ENCODE results near the gene POLE2. TPM values are rescaled to one million over a fixed set of nuclear protein-coding genes. Genes with fewer than 3 reads are reported as not detected.

POLE2 gene
- total and polyA plus RNA-seq, 2 of the 13 experiments (the other 11 are each of a cell fraction or from before 2014, with no cell fraction given), result 16.6 to 37.0 TPM

DNA sequence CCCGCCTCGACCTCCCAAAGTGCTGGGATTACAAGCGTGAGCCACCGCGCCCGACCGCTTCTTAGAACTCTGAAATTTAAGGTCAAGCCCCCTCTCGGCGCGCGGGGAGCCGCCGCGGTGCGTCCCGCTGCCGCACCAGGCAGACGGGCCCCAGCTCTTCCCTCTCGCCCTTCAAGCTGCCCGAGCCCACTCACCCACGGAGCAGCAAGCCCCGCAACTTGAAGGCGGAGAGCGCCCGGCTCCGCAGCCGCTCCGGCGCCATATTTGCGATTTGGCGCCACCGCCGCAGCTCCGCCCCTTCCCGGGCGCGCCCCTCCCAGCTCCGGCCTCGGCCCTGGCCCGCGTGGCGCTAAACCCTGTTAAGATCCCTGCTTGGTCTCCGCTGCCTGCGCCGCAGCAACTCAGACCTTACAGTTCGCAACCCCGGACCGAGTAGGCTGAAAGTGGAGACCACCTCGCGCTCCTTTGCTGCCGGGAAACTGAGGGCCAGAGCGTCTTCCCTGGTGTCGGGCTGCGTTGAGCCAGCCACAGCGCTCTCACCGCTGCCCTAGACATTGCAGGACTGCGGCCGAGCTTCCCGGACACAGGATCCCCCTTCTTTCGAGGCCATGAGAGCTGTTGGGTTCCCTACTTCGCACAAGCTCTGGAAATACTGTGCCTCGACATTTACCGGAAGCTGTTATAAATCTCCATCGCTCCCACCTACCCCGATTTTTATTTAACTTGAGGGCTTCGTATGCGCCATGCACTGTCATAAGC is at the start of gene POLE2 (continued):
- TF ChIP-seq TMF1 (CRISPR knock-in tag; IDR thresholded peaks at IDR 0.05; ENCODE audit: low read depth) (peak; percentile 66; the same call in 1 of the 2 replicates), RAD21 (CRISPR knock-in tag; IDR thresholded peaks at IDR 0.05) (no peak; the same call in 1 of the 2 replicates), ZNF775 (CRISPR knock-in tag; IDR thresholded peaks at IDR 0.05; ENCODE audit: borderline replicate concordance) (no peak), HMG20A (CRISPR knock-in tag; IDR thresholded peaks at IDR 0.05; ENCODE audit: borderline replicate concordance) (no peak), NPAS2 (CRISPR knock-in tag; IDR thresholded peaks at IDR 0.05; ENCODE audit: borderline replicate concordance) (no peak), ZNF672 (CRISPR knock-in tag; IDR thresholded peaks at IDR 0.05) (no peak), ZNF432 (CRISPR knock-in tag; IDR thresholded peaks at IDR 0.05; ENCODE audit: borderline replicate concordance) (no peak), EHMT2 (IDR thresholded peaks at IDR 0.05; ENCODE audit: borderline replicate concordance, low read depth, low read length) (no peak), NBN (conservative IDR thresholded peaks at IDR 0.05) (no peak), CAMTA2 (CRISPR knock-in tag; IDR thresholded peaks at IDR 0.05; ENCODE audit: borderline replicate concordance) (no peak), ZSCAN30 (CRISPR knock-in tag; IDR thresholded peaks at IDR 0.05) (no peak), ZNF788 (CRISPR knock-in tag; IDR thresholded peaks at IDR 0.05; ENCODE audit: borderline replicate concordance) (peak; percentile 39; the same call in 1 of the 2 replicates), ZFP90 (CRISPR knock-in tag; IDR thresholded peaks at IDR 0.05; ENCODE audit: borderline replicate concordance) (no peak), RFX5 (IDR thresholded peaks at IDR 0.05; ENCODE audit: low read depth, low read length) (no peak), HIVEP1 (CRISPR knock-in tag; IDR thresholded peaks at IDR 0.05) (peak; percentile 45; the same call in 1 of the 2 replicates), NFE2L2 (IDR thresholded peaks at IDR 0.05; ENCODE audit: low read length) (no peak), ZMYM2 (CRISPR knock-in tag; IDR thresholded peaks at IDR 0.05) (no peak), HHEX (CRISPR knock-in tag; IDR thresholded peaks at IDR 0.05) (no peak), CEBPG (CRISPR knock-in tag; IDR thresholded peaks at IDR 0.05) (0 out of 2 replicates have a peak, but pooled peaks have one; percentile 4), KLF15 (CRISPR knock-in tag; IDR thresholded peaks at IDR 0.05; ENCODE audit: borderline replicate concordance) (no peak), ZSCAN31 (CRISPR knock-in tag; IDR thresholded peaks at IDR 0.05; ENCODE audit: low read depth) (peak; percentile 88), BRD4 (CRISPR knock-in tag; IDR thresholded peaks at IDR 0.05) (no peak), ZNF552 (CRISPR knock-in tag; IDR thresholded peaks at IDR 0.05; ENCODE audit: borderline replicate concordance) (peak; percentile 62; the same call in 1 of the 2 replicates), ZNF292 (CRISPR knock-in tag; IDR thresholded peaks at IDR 0.05; ENCODE audit: borderline replicate concordance, low read depth) (peak; percentile 17; the same call in 1 of the 2 replicates), ZNF878 (CRISPR knock-in tag; IDR thresholded peaks at IDR 0.05) (peak; percentile 68; the same call in 1 of the 2 replicates), ZNF607 (CRISPR knock-in tag; IDR thresholded peaks at IDR 0.05; ENCODE audit: borderline replicate concordance) (peak; percentile 97), HNRNPK (IDR thresholded peaks at IDR 0.05; ENCODE audit: low read depth, low read length, poor library complexity, severe bottlenecking) (peak; percentile 56), ZSCAN20 (CRISPR knock-in tag; IDR thresholded peaks at IDR 0.05; ENCODE audit: borderline replicate concordance) (peak; percentile 54; the same call in 1 of the 2 replicates), ZNF780A (CRISPR knock-in tag; IDR thresholded peaks at IDR 0.05) (no peak)
- TF ChIP-seq, protein P1, sequence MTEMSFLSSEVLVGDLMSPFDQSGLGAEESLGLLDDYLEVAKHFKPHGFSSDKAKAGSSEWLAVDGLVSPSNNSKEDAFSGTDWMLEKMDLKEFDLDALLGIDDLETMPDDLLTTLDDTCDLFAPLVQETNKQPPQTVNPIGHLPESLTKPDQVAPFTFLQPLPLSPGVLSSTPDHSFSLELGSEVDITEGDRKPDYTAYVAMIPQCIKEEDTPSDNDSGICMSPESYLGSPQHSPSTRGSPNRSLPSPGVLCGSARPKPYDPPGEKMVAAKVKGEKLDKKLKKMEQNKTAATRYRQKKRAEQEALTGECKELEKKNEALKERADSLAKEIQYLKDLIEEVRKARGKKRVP (CRISPR knock-in tag; IDR thresholded peaks at IDR 0.05), result no peak
- TF ChIP-seq, protein P2, sequence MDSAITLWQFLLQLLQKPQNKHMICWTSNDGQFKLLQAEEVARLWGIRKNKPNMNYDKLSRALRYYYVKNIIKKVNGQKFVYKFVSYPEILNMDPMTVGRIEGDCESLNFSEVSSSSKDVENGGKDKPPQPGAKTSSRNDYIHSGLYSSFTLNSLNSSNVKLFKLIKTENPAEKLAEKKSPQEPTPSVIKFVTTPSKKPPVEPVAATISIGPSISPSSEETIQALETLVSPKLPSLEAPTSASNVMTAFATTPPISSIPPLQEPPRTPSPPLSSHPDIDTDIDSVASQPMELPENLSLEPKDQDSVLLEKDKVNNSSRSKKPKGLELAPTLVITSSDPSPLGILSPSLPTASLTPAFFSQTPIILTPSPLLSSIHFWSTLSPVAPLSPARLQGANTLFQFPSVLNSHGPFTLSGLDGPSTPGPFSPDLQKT (CRISPR knock-in tag; IDR thresholded peaks at IDR 0.05; ENCODE audit: borderline replicate concordance), result no peak
